Measurements from ENCODE around the gene PTH1R. TPM values are rescaled to one million over a fixed set of nuclear protein-coding genes. Genes with fewer than 3 reads are reported as not detected.

PTH1R gene
- polyA plus RNA-seq, 3 donors = not detected

DNA sequence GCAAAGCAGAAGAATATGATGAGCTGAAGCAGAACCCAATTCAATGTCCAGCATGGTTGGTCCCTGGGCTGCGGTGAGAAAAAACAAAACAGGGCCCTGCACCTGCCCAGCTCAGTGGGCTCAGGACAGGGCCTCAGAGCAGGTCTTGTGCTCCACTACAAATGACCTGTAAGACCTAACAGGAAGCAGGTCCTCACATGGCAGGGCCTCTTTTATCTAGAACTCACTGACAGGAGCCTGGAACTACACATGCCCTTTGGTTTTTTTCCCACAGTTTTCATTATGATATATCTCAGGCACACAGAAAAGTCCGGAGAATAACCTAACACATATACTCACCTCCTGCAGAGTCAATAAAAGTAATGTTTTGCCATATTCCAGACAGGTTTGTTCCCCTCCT lies 60.6 kb downstream of the PTH1R start:
- 94% methylated on average over 1 of the region's 2 CpGs for WGBS (ENCODE audit: insufficient coverage)
- Mint-ChIP-seq H3K4me1 (peaks cover 87% of the 10 kb centered on the region), H3K27me3 (ENCODE audit: low read depth in 3 of 3) (no peaks in the 10 kb centered on the region), H3K4me3 (no peak overlapping the region), H3K27ac (peak overlapping the region in 6 of 7 donors; percentile 68 to 97 (median 87)), H3K36me3 (peaks cover 44 to 73% of the 10 kb centered on the region in 2 donors), H3K9me3 (no peaks in the 10 kb centered on the region)
- Histone ChIP-seq H4K20me1 (ENCODE audit: insufficient read depth, low read length) (peaks cover 40% of the 10 kb centered on the region), H2AFZ (ENCODE audit: insufficient read depth, low read depth, low read length, poor library complexity, severe bottlenecking) (no peak overlapping the region), H3K9ac (ENCODE audit: insufficient read depth, low read length, poor library complexity, severe bottlenecking) (no peak overlapping the region), H3K9me3 (replicated peaks in 1 of 2; ENCODE audit: control insufficient read depth in 1 of 2, insufficient read depth in 1 of 2, low read length in 2 of 2) (no peaks in the 10 kb centered on the region), H3K79me2 (ENCODE audit: insufficient read depth, low read length) (peaks cover 94% of the 10 kb centered on the region), H3K27ac (ENCODE audit: low read depth in 1 of 2, low read length in 2 of 2) (peak overlapping the region; percentile 50 to 85), H3K4me2 (replicated peaks; ENCODE audit: extremely low read depth, low read length, poor library complexity, severe bottlenecking) (peak overlapping the region; percentile 28), H3K4me1 (ENCODE audit: control insufficient read depth in 1 of 2, insufficient read depth in 2 of 2, low read length in 2 of 2) (peaks cover 77 to 78% of the 10 kb centered on the region in 2 donors), H3K36me3 (replicated peaks in 1 of 2; ENCODE audit: control insufficient read depth in 1 of 2, insufficient read depth in 2 of 2, low read length in 2 of 2) (peaks cover 23 to 47% of the 10 kb centered on the region in 2 donors), H3K4me3 (replicated peaks in 1 of 3; ENCODE audit: low read depth in 2 of 3, low read length in 3 of 3) (peak overlapping the region in 1 of 3 experiments; percentile 15), H3K27me3 (ENCODE audit: control insufficient read depth in 2 of 2, insufficient read depth in 2 of 2, low read length in 2 of 2) (no peaks in the 10 kb centered on the region)
- DNase-seq = no peak
- TF ChIP-seq, protein P1, sequence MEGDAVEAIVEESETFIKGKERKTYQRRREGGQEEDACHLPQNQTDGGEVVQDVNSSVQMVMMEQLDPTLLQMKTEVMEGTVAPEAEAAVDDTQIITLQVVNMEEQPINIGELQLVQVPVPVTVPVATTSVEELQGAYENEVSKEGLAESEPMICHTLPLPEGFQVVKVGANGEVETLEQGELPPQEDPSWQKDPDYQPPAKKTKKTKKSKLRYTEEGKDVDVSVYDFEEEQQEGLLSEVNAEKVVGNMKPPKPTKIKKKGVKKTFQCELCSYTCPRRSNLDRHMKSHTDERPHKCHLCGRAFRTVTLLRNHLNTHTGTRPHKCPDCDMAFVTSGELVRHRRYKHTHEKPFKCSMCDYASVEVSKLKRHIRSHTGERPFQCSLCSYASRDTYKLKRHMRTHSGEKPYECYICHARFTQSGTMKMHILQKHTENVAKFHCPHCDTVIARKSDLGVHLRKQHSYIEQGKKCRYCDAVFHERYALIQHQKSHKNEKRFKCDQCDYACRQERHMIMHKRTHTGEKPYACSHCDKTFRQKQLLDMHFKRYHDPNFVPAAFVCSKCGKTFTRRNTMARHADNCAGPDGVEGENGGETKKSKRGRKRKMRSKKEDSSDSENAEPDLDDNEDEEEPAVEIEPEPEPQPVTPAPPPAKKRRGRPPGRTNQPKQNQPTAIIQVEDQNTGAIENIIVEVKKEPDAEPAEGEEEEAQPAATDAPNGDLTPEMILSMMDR (IDR thresholded peaks at IDR 0.05) = no peak
- intact Hi-C loops (cut with micrococcal nuclease) = no loop called here

DNA sequence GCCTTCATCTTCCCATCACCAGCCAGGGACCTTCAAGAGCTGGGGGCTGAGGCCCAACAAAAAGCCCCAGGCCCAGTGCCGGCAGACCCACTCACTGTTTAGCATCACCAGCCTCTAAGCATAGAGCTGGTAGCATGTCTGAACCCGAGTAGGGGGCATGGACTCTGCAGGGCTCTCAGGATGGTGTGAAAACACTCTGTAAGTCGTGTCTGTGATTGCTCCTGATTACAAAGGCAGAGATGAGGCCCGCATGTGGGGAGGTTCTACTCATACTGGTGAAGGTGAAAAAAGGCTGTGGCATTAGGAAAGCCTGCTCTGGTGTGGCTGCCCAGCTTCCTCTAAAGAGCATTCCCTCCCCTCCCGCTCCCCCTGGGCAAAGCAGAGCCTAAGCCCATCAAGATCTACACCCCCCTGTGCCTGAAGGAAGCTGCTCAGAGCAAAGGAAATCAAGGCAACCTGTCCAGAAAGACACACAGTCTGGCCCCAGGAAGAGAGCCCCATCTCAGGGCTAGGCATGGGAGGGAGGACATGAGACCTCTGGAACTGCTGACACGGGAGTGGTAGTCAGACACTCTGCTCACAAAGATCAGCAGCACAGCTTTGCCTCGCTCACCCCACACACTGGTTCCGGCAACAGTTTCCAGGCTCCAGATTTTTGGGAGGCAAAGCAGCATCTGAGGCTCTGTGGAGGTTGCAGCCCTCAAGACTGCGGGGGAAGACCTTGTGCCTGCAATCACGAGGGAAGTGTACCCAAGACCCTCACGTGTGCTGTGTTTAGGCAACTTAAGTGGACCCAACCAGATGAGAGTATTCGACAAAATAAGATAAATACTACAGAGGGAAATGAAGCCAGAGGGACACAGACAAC lies 62.3 kb downstream of the PTH1R start:
- Mint-ChIP-seq H3K27ac (peak overlapping the region; percentile 82 to 97 (median 92)), H3K36me3 (peaks cover 56 to 80% of the 10 kb centered on the region in 2 donors), H3K4me1 (peaks cover 83% of the 10 kb centered on the region), H3K9me3 (no peaks in the 10 kb centered on the region), H3K27me3 (ENCODE audit: low read depth in 3 of 3) (no peaks in the 10 kb centered on the region), H3K4me3 (no peak overlapping the region)
- peak overlapping the region; percentile 31 for H3K9ac ChIP-seq (ENCODE audit: insufficient read depth, low read length, poor library complexity, severe bottlenecking)
- DNase-seq = peak in 1 of 3 donors; percentile 44
- peak overlapping the region; percentile 50 to 85 for H3K27ac ChIP-seq (ENCODE audit: low read depth in 1 of 2, low read length in 2 of 2)
- H3K79me2 ChIP-seq (ENCODE audit: insufficient read depth, low read length) = peaks cover 94% of the 10 kb centered on the region
- intact Hi-C loops (cut with micrococcal nuclease) = no loop called here
- H3K4me2 ChIP-seq (replicated peaks; ENCODE audit: extremely low read depth, low read length, poor library complexity, severe bottlenecking) = peak overlapping the region; percentile 8
- no peaks in the 10 kb centered on the region for H3K27me3 ChIP-seq (ENCODE audit: control insufficient read depth in 2 of 2, insufficient read depth in 2 of 2, low read length in 2 of 2)
- peaks cover 57% of the 10 kb centered on the region for H4K20me1 ChIP-seq (ENCODE audit: insufficient read depth, low read length)
- H2AFZ ChIP-seq (ENCODE audit: insufficient read depth, low read depth, low read length, poor library complexity, severe bottlenecking) = no peak overlapping the region
- H3K4me1 ChIP-seq (ENCODE audit: control insufficient read depth in 1 of 2, insufficient read depth in 2 of 2, low read length in 2 of 2) = peaks cover 60 to 61% of the 10 kb centered on the region in 2 donors
- no peaks in the 10 kb centered on the region for H3K9me3 ChIP-seq (replicated peaks in 1 of 2; ENCODE audit: control insufficient read depth in 1 of 2, insufficient read depth in 1 of 2, low read length in 2 of 2)
- 48% methylated on average over 7 of the region's 12 CpGs for WGBS (ENCODE audit: insufficient coverage)
- H3K36me3 ChIP-seq (replicated peaks in 1 of 2; ENCODE audit: control insufficient read depth in 1 of 2, insufficient read depth in 2 of 2, low read length in 2 of 2) = peaks cover 28 to 62% of the 10 kb centered on the region in 2 donors
- H3K4me3 ChIP-seq (replicated peaks in 1 of 3; ENCODE audit: low read depth in 2 of 3, low read length in 3 of 3) = peak overlapping the region in 1 of 3 experiments; percentile 8
- TF ChIP-seq, protein P1 (IDR thresholded peaks at IDR 0.05) = no peak
